NCI-H82 (cell line): Measurements from ENCODE around the gene RPS6KL1.
A peak's percentile ranks its signal among the peaks of the same experiment; 100 is the strongest.

Source experiments
- DNase-seq: peaks from one replicate; lab custom pipeline; 2025; lab: John Stamatoyannopoulos, UW

Gene RPS6KL1

GRCh38 chr14:74922752-74923401 lies at the start of gene RPS6KL1:
RPS6KL1 (minus strand) TSS chr14:74923260; CDS start chr14:74921541, 1,719 bp downstream.
- DNase-seq = peak; percentile 95

GRCh38 chr14:74968811-74969210 lies 45.8 kb upstream of the RPS6KL1 start:
- no peak for DNase-seq

- no peak for DNase-seq
These were observed 42.6 kb upstream of the RPS6KL1 start for GRCh38 chr14:74965486-74966153.

- DNase-seq = no peak
These were observed 41.9 kb upstream of the RPS6KL1 start for GRCh38 chr14:74964787-74965485.

GRCh38 chr14:74963705-74964271 lies 40.7 kb upstream of the RPS6KL1 start:
- DNase-seq = no peak

- DNase-seq = no peak
These were observed 40.2 kb upstream of the RPS6KL1 start for GRCh38 chr14:74963178-74963704.

- DNase-seq = no peak
These were observed 39.4 kb upstream of the RPS6KL1 start for GRCh38 chr14:74962493-74962892.

GRCh38 chr14:74962046-74962445 lies 39.0 kb upstream of the RPS6KL1 start:
- DNase-seq = no peak

- DNase-seq = no peak
These were observed 38.3 kb upstream of the RPS6KL1 start for GRCh38 chr14:74961238-74961911.

GRCh38 chr14:74960736-74961135 lies 37.7 kb upstream of the RPS6KL1 start:
- no peak for DNase-seq

- no peak for DNase-seq
These were observed 36.6 kb upstream of the RPS6KL1 start for GRCh38 chr14:74959596-74960180.

- DNase-seq = no peak
These were observed 33.4 kb upstream of the RPS6KL1 start for GRCh38 chr14:74956280-74957072.

GRCh38 chr14:74956027-74956279 lies 32.9 kb upstream of the RPS6KL1 start:
- no peak for DNase-seq

GRCh38 chr14:74955229-74956026 lies 32.4 kb upstream of the RPS6KL1 start, which contains the start of gene PGF:
PGF (minus strand) TSS chr14:74955597; CDS start chr14:74955242, 355 bp downstream.
- peak; percentile 72 for DNase-seq

GRCh38 chr14:74954947-74955228 lies 31.8 kb upstream of the RPS6KL1 start:
- no peak for DNase-seq

- peak; percentile 89 for DNase-seq
These were observed 31.3 kb upstream of the RPS6KL1 start for GRCh38 chr14:74954232-74954946.

GRCh38 chr14:74953686-74954085 lies 30.6 kb upstream of the RPS6KL1 start:
- DNase-seq = no peak

- DNase-seq = no peak
These were observed 29.8 kb upstream of the RPS6KL1 start for GRCh38 chr14:74952697-74953484.

GRCh38 chr14:74952180-74952665 lies 29.2 kb upstream of the RPS6KL1 start:
- no peak for DNase-seq
